GM12801 (cell line): ENCODE data around the gene TRPM2.

ENCODE experiments used
- CTCF ChIP-seq: IDR thresholded peaks from one replicate; pipeline ENCODE4 v1.5.1; 2011; ENCODE audit warnings: control low read depth; ENCODE audit not compliant: insufficient read length; ENCODE audit errors: extremely low read depth

Gene TRPM2

GRCh38 chr21:44365251-44365966 is 12.0 kb downstream of the TRPM2 start:
- TF ChIP-seq CTCF, result no peak

- TF ChIP-seq CTCF, result no peak
These were observed 12.7 kb downstream of the TRPM2 start for GRCh38 chr21:44365967-44366585.

- TF ChIP-seq CTCF, result no peak
These were observed 13.3 kb downstream of the TRPM2 start for GRCh38 chr21:44366586-44367211.

- no peak for TF ChIP-seq CTCF
These were observed 15.5 kb downstream of the TRPM2 start for GRCh38 chr21:44368711-44369446.

- TF ChIP-seq CTCF, result no peak
These were observed 16.8 kb downstream of the TRPM2 start for GRCh38 chr21:44370027-44370735.

GRCh38 chr21:44370786-44371410 is 17.5 kb downstream of the TRPM2 start:
- TF ChIP-seq CTCF, result no peak

GRCh38 chr21:44371596-44371995 is 18.2 kb downstream of the TRPM2 start:
- no peak for TF ChIP-seq CTCF
